KBM-7 (cell line): ENCODE results near the gene MAST4.

ENCODE experiments used
- DNase-seq: peaks from one replicate; pipeline ENCODE4 v3.0.0-alpha.2; 2015
- in situ Hi-C: fragments of 300-500 bp; cut with MboI; formaldehyde crosslinking; loops from 2 replicates; pipeline ENCODE4 v1.14.3; 2020; ENCODE audit warnings: low sequenced_read_pairs, low pct_unique_long_range_greater_than_20kb, mixed read lengths

MAST4 gene

DNA sequence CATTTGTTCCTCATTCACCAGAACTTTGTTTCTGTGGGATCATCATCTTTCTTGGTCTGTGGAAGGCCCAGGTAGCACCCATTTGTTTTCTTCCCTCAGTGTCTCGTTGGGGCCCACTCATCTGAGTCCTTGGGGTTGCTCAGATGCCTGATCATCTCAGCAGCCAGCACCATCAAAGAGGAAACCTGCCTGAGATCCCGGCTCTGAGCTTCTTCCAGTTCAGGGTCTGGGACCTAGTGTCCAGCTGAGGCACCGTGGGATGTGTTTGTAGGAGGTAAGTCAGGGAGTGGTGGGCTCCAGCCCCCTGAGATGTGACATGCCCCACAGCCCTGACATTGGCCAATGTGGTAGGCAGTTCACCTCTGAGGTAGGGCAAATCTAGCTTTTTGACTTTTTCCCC lies 609.8 kb downstream of the MAST4 start:
- in situ Hi-C loops = no loop called here

DNA sequence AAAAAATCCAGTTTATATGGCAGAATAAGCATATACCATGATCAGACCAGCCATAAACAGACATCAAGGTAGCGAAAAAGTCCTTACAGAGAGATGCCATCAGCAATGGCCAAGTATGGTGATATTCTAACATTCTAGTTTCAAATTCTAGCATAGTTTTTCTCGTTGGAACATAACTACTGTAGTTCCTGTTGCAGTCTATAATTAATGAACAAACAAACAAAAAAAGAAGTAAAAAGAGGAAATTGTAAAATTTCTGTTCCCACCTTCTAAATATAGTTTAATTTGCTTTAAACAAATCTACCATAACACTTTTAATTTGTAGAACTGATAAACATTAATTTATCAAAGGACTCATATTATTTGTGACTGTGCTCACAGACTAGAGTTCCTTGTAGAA lies 610.3 kb downstream of the MAST4 start:
- DNase-seq = no peak
- in situ Hi-C loops = no loop called here

More for the DNA sequence above, 609.8 kb downstream of the MAST4 start:
- no peak for DNase-seq

DNA sequence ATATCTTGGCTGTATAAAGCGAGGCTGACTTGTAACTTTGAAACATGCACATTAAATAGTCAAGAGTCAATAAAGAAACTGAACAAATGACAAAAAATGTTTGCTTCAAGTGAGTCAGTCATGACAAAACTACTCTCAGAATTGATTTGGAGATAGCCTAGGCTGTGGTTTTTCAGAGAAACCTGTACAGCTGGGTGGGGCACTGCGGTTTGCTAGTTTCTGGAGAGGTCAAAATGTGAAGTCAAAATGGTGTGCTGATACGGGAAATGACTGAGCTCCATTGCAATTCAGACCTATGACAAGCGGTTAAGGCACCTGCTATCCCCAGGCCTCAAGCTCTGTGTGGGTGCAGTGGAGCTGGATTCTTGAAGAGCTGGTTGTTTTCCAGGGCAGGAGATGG lies 610.7 kb downstream of the MAST4 start:
- peak; percentile 96 for DNase-seq
- in situ Hi-C loops = no loop called here

DNA sequence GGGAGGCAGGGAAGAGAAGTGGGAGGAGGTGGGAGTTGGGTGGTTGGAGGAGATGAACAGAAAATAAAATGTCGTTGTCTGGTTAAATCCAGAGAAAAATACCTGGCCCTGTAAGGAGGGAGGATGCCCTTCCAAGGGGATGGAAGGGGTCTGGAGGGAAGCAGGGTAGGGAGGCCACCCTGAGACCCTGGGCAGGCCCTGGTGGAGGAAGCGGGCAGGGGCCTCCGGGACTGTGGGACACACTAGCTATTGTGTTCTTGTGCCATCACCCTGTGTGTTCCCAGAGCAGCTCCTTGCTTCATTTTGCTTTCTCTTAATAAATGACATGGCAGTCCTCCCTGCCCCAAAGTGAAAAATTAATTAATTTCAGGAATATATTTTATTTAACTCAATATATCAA lies 612.2 kb downstream of the MAST4 start:
- in situ Hi-C loops = no loop called here
- no peak for DNase-seq

DNA sequence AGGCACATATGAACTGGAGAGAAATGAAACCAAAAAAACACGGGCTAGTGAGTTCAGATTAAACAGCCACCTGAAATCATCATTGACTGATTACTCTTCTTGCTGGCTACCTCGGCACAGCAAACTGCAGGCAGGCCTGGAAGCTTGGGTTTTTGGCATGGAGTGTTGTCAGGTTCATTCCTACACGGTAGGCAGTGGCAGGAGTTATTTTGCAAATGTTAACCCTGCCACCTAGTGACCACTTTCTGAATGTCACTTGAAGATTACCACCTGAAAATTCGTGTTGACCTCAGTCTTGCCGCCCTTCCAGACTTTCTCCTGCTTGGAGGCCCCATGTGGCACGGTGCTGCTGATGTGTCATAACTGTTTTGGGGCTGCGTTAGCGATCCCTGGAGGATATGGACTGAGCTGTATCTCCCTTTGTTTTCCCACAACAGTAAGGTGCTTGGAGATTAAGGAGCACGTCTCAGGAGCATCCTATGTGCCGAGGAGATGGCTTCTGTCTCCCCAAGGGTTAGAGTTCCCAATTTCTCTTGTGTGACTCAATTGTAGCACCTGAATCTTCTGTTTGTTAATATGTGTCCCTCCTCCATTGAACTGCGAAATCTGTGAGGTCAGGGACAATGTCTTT lies 613.1 kb downstream of the MAST4 start:
- DNase-seq = peak; percentile 91
- in situ Hi-C loops = no loop called here

DNA sequence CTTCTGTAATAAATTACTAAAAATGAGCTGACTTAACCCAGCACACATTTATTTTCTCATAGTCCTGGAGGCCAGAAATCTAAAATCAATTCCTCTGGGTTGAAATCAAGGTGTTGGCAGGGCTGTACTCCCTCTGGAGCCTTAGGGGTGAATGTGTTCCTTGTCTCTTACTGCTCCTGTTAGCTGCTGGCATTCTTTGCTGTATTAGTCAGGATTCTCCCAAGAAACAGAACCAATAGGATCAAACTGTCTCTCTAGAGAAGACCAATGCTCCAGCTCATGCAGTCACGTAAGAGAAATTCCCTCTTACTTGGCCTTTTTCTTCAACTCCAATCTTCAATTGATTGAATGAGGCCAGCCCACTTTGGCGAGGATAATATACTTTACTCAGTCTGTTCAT lies 615.7 kb downstream of the MAST4 start:
- in situ Hi-C loops = no loop called here
- DNase-seq = no peak

DNA sequence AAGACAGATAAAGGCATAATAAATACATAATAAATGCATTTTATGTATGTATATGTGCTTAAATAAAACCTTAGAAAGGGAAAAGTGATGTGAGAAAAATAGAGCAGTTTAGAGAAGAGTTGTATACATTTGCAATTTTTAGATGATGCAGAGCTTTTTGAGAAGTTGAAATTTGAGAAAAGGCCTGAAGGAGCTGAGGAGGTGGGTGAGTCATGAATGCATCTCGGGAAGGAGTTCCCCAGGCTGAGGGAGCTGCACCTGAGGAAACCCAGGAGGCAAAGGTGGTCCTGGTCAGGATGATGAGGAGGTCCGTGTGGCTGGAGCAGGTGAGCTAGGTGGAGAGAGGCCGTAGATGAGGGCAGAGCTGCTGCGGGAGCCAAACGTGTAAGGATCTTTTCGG lies 617.8 kb downstream of the MAST4 start:
- in situ Hi-C loops = no loop called here

DNA sequence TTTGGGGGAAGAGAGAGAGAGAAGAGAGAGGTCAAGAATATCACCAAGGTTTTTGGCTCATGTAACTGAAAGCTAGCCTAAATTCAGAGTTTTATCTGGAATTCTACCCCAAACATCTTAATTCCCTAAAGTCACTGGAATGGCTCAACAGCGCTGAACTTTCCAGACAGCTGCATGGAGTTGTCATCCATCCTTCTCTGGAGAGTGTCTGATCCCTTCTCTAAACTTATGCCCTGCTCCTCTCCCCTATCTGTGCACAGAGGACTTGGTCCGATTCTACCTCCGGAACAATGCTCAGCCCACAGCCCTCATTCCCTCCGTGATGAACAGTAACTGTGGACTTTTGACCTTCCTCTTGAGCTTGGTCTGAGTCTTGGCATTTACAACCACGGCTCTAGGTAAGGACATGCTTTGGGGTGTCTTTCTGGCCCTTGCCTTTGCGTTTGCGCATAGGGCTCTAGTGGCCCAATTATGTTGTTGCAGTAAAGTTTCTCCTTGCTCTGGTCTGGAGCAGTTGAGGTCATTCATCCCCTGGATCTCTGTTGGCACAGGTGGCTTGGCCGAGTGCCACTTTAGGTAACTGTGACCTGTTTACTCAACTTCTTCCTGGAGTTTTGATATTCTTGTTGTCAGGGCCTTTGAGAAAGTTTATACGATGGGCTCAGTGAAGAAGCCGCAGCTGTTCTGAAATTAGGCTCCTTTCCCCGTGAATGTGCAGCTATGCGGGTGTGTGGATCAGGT lies 618.7 kb downstream of the MAST4 start:
- in situ Hi-C loops = no loop called here
- no peak for DNase-seq

More for the DNA sequence above, 617.8 kb downstream of the MAST4 start:
- DNase-seq = no peak

DNA sequence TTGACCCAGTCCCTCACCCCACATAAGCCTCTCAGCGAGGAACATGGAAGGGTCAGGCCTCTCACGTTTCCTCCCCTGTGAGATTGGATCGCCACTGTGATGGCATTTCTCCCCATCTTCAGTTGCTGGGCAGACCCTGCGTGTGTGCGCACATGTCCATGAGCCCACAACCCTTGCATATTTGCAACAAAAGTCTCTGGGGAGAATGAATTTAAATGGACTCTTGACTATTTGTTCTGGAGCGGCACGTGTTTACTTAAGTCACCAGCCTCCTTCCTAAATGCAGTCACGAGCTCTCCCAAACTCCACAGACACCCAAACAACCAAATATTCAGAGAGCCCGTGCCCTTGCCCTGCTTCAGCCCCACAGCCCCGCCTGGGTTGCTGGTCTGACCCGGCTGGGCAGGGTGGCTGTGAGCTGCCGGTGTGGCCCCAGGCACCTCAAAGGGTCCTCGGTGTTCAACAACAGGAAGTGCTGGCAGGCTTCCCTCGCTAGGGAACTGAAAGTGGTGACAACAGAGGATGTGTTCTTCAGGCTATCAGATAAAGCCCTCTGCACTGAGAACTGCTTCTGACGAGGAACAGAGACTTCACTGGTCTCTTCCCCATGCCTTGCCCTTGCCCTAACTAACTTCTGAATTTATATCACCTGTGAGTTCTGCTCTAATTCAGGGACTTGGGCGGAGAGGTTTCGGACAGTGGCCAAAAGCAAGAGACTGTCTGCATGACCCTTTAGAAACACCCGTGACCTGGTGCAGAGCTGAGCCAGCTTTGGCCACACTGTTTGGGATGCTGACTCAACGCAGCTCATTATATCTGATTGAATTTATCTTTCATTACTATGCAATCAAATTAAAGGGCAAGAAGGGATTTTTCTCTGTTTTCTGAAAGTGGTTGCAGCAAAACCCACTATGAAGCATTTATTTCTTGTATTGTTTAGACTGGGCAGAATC lies 619.6 kb downstream of the MAST4 start:
- DNase-seq = peak; percentile 83
- in situ Hi-C loops = no loop called here

DNA sequence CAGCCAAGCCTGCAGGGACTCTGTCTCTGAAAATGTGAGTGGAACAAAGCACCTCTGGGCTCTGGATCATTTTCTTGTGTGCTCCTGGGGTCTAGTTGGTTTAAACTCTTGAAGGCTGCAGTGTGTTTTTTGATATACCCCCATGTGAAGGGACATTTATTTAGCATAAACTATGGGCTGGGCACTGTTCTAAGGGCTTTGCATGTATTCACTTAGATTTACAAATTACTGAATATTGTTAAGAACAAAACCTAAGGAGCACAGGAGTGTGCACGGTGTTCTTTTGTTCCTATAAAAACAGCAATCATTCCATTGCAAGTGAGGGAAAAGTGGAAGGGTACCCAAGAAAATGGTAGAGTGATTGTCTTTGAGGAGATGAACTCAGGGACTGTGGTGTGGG lies 620.4 kb downstream of the MAST4 start:
- in situ Hi-C loops = no loop called here
- no peak for DNase-seq
